ENCODE measurements around the gene GAS7. TPM values are rescaled to one million over a fixed set of nuclear protein-coding genes. Genes with fewer than 3 reads are reported as not detected.

The GAS7 gene
- total RNA-seq, 1 donor from 2014 or later: 72.7 TPM

DNA sequence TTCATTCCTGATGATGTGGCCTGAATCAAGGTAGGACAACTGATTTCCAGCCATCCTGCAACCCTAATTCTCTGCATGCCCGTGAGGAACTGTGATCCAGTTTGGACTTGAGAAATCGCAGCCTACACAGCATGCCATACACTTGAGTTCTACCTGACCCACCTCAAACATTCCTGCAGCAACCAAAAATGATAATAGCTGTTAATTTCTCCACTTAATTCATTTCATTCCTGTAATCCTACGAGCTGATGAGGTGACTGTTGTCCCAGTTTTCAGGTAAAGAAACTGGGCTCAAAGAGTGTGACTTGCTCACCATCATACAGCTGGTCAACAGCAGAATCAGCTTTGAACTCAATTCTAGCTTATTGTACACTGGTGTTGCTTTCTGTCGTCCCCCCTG lies 2.2 kb upstream of the GAS7 start:
- peaks cover 5% of the 10 kb centered on the region for H3K9me3 Mint-ChIP-seq
- peaks cover 15% of the 10 kb centered on the region for H3K4me1 Mint-ChIP-seq
- peak overlapping the region; percentile 81 for H3K4me3 Mint-ChIP-seq

GRCh38 chr17:10200016-10200415 lies 1.6 kb upstream of the GAS7 start:
- H3K9me3 Mint-ChIP-seq: peaks cover 5% of the 10 kb centered on the region
- H3K27me3 Mint-ChIP-seq (ENCODE audit: low read depth): peaks cover 63% of the 10 kb centered on the region
- no peak for TF ChIP-seq CTCF (conservative IDR thresholded peaks at IDR 0.05)
- peak overlapping the region; percentile 81 for H3K4me3 Mint-ChIP-seq
- no peak for DNase-seq (ENCODE audit: low read depth, low spot score)
- H3K27ac Mint-ChIP-seq (ENCODE audit: unreplicated experiment): no peak overlapping the region
- H3K4me1 Mint-ChIP-seq: peaks cover 15% of the 10 kb centered on the region
- peaks cover 4% of the 10 kb centered on the region for H3K36me3 Mint-ChIP-seq (ENCODE audit: low read depth)

More for the DNA sequence above, 2.2 kb upstream of the GAS7 start:
- no peak for TF ChIP-seq CTCF (conservative IDR thresholded peaks at IDR 0.05)
- H3K27ac Mint-ChIP-seq (ENCODE audit: unreplicated experiment): no peak overlapping the region
- H3K27me3 Mint-ChIP-seq (ENCODE audit: low read depth): peaks cover 56% of the 10 kb centered on the region
- H3K36me3 Mint-ChIP-seq (ENCODE audit: low read depth): peaks cover 4% of the 10 kb centered on the region
- no peak for DNase-seq (ENCODE audit: low read depth, low spot score)

DNA sequence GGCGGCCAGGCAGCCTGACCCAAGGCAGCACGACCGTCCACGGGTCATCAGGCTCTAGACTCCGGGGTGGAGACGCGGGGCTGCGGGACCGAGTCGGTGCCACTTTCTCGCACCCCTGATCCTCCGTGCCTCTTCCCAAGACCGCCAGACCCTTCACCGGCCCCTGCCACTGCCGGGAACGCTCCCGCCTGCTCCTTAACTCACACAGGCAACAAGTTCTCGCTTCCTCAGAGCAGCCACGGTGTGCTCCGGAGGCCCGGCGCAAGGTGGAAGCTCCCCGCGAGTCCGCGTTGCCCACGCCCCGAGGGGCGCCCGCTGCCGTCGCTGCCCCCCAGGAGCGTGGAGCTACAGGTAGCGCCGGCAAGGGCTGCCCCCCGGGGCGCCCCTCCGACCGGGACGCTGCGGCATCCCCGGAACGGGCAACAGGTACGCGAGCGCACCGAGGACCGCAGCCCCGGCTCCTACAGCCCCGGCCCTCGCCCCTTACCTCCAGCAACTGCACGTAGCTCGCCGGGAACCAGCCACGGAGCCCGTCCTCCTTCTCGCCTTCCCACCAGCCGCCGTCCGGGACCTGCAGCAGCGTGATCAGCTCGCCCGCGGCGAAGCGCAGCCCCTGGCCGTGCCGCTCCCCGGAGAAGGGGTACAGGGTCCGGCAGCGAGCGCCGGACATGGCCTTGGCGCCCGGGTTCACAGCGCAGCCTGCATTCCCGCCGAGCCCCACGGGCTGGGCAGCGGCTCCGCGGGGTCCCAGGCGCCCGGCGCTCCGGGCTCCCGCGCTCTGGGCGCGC lies 491 bp downstream of the GAS7 start:
- Mint-ChIP-seq H3K9me3 (no peaks in the 10 kb centered on the region), H3K27ac (ENCODE audit: unreplicated experiment) (no peak overlapping the region), H3K4me1 (peaks cover 21% of the 10 kb centered on the region), H3K36me3 (ENCODE audit: low read depth) (peaks cover 2% of the 10 kb centered on the region), H3K4me3 (peak overlapping the region; percentile 82), H3K27me3 (ENCODE audit: low read depth) (peaks cover 70% of the 10 kb centered on the region)
- TF ChIP-seq CTCF (conservative IDR thresholded peaks at IDR 0.05): no peak
- peak; percentile 30 for DNase-seq (ENCODE audit: low read depth, low spot score)

GRCh38 chr17:10197362-10197720 lies 1.1 kb downstream of the GAS7 start:
- H3K36me3 Mint-ChIP-seq (ENCODE audit: low read depth): peaks cover 2% of the 10 kb centered on the region
- no peak for TF ChIP-seq CTCF (conservative IDR thresholded peaks at IDR 0.05)
- H3K4me3 Mint-ChIP-seq: peak overlapping the region; percentile 82
- H3K27me3 Mint-ChIP-seq (ENCODE audit: low read depth): peaks cover 73% of the 10 kb centered on the region
- H3K27ac Mint-ChIP-seq (ENCODE audit: unreplicated experiment): no peak overlapping the region
- H3K4me1 Mint-ChIP-seq: peaks cover 26% of the 10 kb centered on the region
- H3K9me3 Mint-ChIP-seq: no peaks in the 10 kb centered on the region
- no peak for DNase-seq (ENCODE audit: low read depth, low spot score)

GRCh38 chr17:10196941-10197340 lies 1.5 kb downstream of the GAS7 start:
- Mint-ChIP-seq H3K9me3 (no peaks in the 10 kb centered on the region), H3K4me3 (peak overlapping the region; percentile 82), H3K27ac (ENCODE audit: unreplicated experiment) (no peak overlapping the region), H3K27me3 (ENCODE audit: low read depth) (peaks cover 75% of the 10 kb centered on the region), H3K36me3 (ENCODE audit: low read depth) (peaks cover 2% of the 10 kb centered on the region), H3K4me1 (peaks cover 30% of the 10 kb centered on the region)
- no peak for DNase-seq (ENCODE audit: low read depth, low spot score)
- TF ChIP-seq CTCF (conservative IDR thresholded peaks at IDR 0.05): no peak

All from neural crest cell (in vitro differentiated cells).